ENCODE data around the gene DAB2. TPM values are rescaled to one million over a fixed set of nuclear protein-coding genes. Genes with fewer than 3 reads are reported as not detected.

DAB2 gene
- total and polyA plus RNA-seq, 8 donors, result 96.8 to 162 (median 120) TPM

DNA sequence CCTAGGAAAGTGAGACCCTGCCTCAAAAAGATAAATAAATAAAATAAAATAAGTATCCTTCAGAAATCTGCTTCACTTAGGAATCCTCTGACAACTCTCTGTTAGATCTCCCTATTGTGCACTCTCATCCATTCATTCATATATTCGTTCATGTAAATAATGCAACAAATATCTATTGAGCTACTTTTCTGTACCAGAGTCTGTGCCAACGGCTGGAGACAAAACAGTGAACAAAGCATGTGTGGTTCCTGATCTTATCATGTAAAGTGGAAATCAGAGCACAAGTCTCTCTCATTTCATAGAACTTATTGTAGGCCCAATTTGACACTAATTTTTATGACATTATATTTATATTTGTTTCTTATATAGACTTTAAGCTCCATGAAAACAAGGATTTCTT, 40.3 kb upstream of the DAB2 start:
- intact Hi-C loops (cut with DNase I), result no loop called here
- TF ChIP-seq CTCF (IDR thresholded peaks at IDR 0.05), result no peak

DNA sequence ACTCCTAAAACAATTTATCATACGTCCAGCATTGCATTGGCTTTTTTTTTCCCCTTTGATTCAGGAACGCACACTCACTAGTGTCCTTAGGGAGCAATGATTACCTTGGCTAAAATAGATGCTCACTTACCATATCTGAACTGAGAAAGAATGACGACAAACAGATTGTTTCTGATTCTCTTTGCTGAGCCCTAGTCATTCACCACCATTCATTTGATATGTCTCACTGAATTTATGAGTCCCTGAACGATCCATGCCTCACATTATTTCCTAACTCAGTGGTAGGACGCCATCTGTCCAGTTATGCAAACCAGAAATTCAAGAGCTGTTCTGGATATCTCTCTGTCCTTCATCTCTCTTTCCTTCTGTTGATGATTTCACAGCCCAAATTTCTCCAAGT, 39.3 kb upstream of the DAB2 start:
- H3K4me3 ChIP-seq, result no peak overlapping the region
- DNase-seq, result no peak
- no peaks in the 10 kb centered on the region for H3K36me3 ChIP-seq
- H3K27ac ChIP-seq, result no peak overlapping the region
- H3K27me3 ChIP-seq, result no peaks in the 10 kb centered on the region
- no peak for ATAC-seq
- H3K4me1 ChIP-seq, result peaks cover 0 to 17% of the 10 kb centered on the region in 2 donors
- no peak for TF ChIP-seq CTCF (IDR thresholded peaks at IDR 0.05)
- H3K9me3 ChIP-seq, result no peaks in the 10 kb centered on the region
- intact Hi-C loops (cut with DNase I), result no loop called here

More for the DNA sequence above, 40.3 kb upstream of the DAB2 start:
- DNase-seq (no peak), ATAC-seq (no peak)
- no peaks in the 10 kb centered on the region for H3K27me3 ChIP-seq
- no peak overlapping the region for H3K27ac ChIP-seq
- peaks cover 0 to 22% of the 10 kb centered on the region in 2 donors for H3K4me1 ChIP-seq
- H3K9me3 ChIP-seq, result no peaks in the 10 kb centered on the region
- H3K36me3 ChIP-seq, result no peaks in the 10 kb centered on the region
- no peak overlapping the region for H3K4me3 ChIP-seq

DNA sequence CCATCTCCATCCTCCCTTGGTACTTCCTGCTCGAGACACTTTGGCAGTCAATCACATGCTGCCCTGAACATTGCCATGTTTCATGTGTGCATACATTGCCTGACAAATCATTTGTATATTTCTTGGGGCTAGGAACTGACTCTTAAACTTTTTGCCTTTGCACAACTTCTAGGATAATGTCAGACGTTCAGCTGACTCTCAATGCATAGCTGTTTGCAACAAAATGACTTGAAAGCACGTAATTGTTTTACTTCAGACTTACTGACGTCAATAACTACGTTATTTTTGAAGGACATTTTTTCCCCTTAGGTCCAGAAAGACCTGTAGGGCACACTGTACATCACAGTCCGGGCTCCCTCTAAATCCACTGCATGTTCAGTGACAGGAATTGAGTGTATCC, 37.4 kb upstream of the DAB2 start:
- Histone ChIP-seq H3K4me3 (no peak overlapping the region), H3K4me1 (peaks cover 0 to 9% of the 10 kb centered on the region in 2 donors), H3K9me3 (no peaks in the 10 kb centered on the region), H3K36me3 (no peaks in the 10 kb centered on the region), H3K27ac (no peak overlapping the region), H3K27me3 (no peaks in the 10 kb centered on the region)
- ATAC-seq, result no peak
- intact Hi-C loops (cut with DNase I), result no loop called here
- TF ChIP-seq CTCF (IDR thresholded peaks at IDR 0.05), result no peak
- no peak for DNase-seq

GRCh38 chr5:39461007-39461682, 36.4 kb upstream of the DAB2 start:
- Histone ChIP-seq H3K4me1 (peaks cover 0 to 7% of the 10 kb centered on the region in 2 donors), H3K4me3 (no peak overlapping the region), H3K9me3 (no peaks in the 10 kb centered on the region), H3K27ac (peak overlapping the region in 1 of 2 donors; percentile 1), H3K27me3 (no peaks in the 10 kb centered on the region), H3K36me3 (no peaks in the 10 kb centered on the region)
- intact Hi-C loops (cut with DNase I), result no loop called here
- DNase-seq (peak in 1 of 4 donors; percentile 48), ATAC-seq (peak; percentile 63)
- no peak for TF ChIP-seq CTCF (IDR thresholded peaks at IDR 0.05)

DNA sequence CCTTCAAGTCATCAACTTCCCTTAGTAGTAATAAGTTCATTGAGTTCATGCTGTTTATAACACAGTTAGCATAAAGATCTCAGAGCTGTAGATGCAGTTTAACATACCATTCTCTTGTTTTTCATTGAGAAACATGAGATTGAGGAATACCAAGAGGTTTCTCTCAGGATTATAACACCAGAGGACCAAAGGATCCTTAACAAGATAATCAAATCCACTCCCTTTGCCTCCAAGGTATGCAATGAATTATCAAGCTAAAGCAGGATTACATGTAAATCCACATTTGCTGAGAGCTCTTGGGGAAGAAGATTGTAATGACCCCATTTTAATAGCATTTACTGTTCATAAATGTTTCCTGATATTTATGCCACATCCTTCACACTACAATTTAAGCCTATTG, 35.1 kb upstream of the DAB2 start:
- H3K36me3 ChIP-seq, result no peaks in the 10 kb centered on the region
- H3K4me3 ChIP-seq, result no peak overlapping the region
- H3K27me3 ChIP-seq, result no peaks in the 10 kb centered on the region
- no peak for TF ChIP-seq CTCF (IDR thresholded peaks at IDR 0.05)
- peaks cover 0 to 7% of the 10 kb centered on the region in 2 donors for H3K4me1 ChIP-seq
- intact Hi-C loops (cut with DNase I), result no loop called here
- H3K9me3 ChIP-seq, result no peaks in the 10 kb centered on the region
- no peak for DNase-seq
- H3K27ac ChIP-seq, result no peak overlapping the region
- ATAC-seq, result no peak

All from left lung (tissue), 10 donors.